Neural cell (in vitro differentiated cells): ENCODE results near the gene SLC38A9. TPM values are rescaled to one million over a fixed set of nuclear protein-coding genes. Genes with fewer than 3 reads are reported as not detected.

ENCODE experiments used
- H2AFZ ChIP-seq: fragments of 200-600, 300-800 bp; sonication (generic), shearing (Covaris generic); 2 replicates; pipeline ENCODE4 v1.6.0; 2014; ENCODE audit warnings: low read depth, mild to moderate bottlenecking, antibody characterized with exemption, low read length, moderate library complexity
- H3F3A ChIP-seq: fragments of 200-600 bp; shearing (Covaris generic); 2 replicates; pipeline ENCODE4 v1.6.1; 2016; ENCODE audit warnings: mild to moderate bottlenecking, moderate library complexity, mixed read lengths, antibody characterized with exemption, low read length; ENCODE audit not compliant: insufficient read depth, poor library complexity, severe bottlenecking
- H3K27ac ChIP-seq: fragments of 200-600, 300-800 bp; sonication (generic), shearing (Covaris generic); 2 replicates; pipeline ENCODE4 v1.5.1; 2014; ENCODE audit warnings: mild to moderate bottlenecking, low read length, moderate library complexity
- H3K27me3 ChIP-seq: fragments of 300-800, 200-600 bp; sonication (generic), shearing (Covaris generic); 2 replicates; pipeline ENCODE4 v1.6.0; 2014; ENCODE audit warnings: mild to moderate bottlenecking, low read depth, low read length, moderate library complexity; ENCODE audit not compliant: insufficient read depth
- H3K36me3 ChIP-seq: fragments of 300-800, 200-600 bp; sonication (generic), shearing (Covaris generic); 2 replicates; pipeline ENCODE4 v1.5.1; 2014; ENCODE audit warnings: mild to moderate bottlenecking, antibody characterized with exemption, low read length, moderate library complexity; ENCODE audit not compliant: insufficient read depth
- H3K4me2 ChIP-seq: fragments of 300-800, 200-600 bp; sonication (generic), shearing (Covaris generic); 2 replicates; pipeline ENCODE4 v1.6.0; 2014; ENCODE audit warnings: mild to moderate bottlenecking, low read length
- H3K4me3 ChIP-seq: fragments of 300-800, 200-600 bp; sonication (generic), shearing (Covaris generic); 2 replicates; pipeline ENCODE4 v1.5.1; 2014; ENCODE audit warnings: mild to moderate bottlenecking, low read length, moderate library complexity
- H3K79me2 ChIP-seq: fragments of 200-600 bp; shearing (Covaris generic); replicated peaks from 2 replicates; pipeline ENCODE4 v1.6.0; 2014; ENCODE audit warnings: mild to moderate bottlenecking, low read length, moderate library complexity; ENCODE audit not compliant: insufficient read depth
- H3K9ac ChIP-seq: fragments of 300-800, 200-600 bp; sonication (generic), shearing (Covaris generic); 2 replicates; pipeline ENCODE4 v1.6.1; 2016; ENCODE audit warnings: mild to moderate bottlenecking, low read length, mixed read lengths
- H3K9me2 ChIP-seq: fragments of 200-600 bp; shearing (Covaris generic); 2 replicates; pipeline ENCODE4 v1.6.1; 2016; ENCODE audit warnings: mild to moderate bottlenecking, low read length, mixed read lengths; ENCODE audit not compliant: insufficient read depth
- H3K9me3 ChIP-seq: fragments of 200-600, 300-800 bp; sonication (generic), shearing (Covaris generic); 2 replicates; pipeline ENCODE4 v1.6.1; 2016; ENCODE audit warnings: mild to moderate bottlenecking, mixed run types, low read length, moderate library complexity, mixed read lengths
- H4K20me1 ChIP-seq: fragments of 200-600 bp; shearing (Covaris generic); 2 replicates; pipeline ENCODE4 v1.6.1; 2016; ENCODE audit warnings: mild to moderate bottlenecking, mixed run types; ENCODE audit not compliant: insufficient read depth
- EP300 ChIP-seq: fragments of 450-650 bp; conservative IDR thresholded peaks from 2 replicates; pipeline ENCODE4 v1.6.1; 2014; ENCODE audit warnings: antibody characterized with exemption, mild to moderate bottlenecking, moderate library complexity; ENCODE audit not compliant: poor library complexity, severe bottlenecking
- EZH2 ChIP-seq: fragments of 200-600, 300-800 bp; shearing (Covaris generic), sonication (generic); IDR thresholded peaks from 2 replicates; pipeline ENCODE4 v1.6.1; 2014; ENCODE audit warnings: antibody characterized with exemption, low read length, borderline replicate concordance, mild to moderate bottlenecking; ENCODE audit not compliant: insufficient read depth, poor library complexity, severe bottlenecking
- MXI1 ChIP-seq: fragments of 450-650 bp; conservative IDR thresholded peaks from 2 replicates; pipeline ENCODE4 v1.6.1; 2014; ENCODE audit warnings: antibody characterized with exemption, mild to moderate bottlenecking; ENCODE audit not compliant: poor library complexity, severe bottlenecking
- POLR2AphosphoS5 ChIP-seq: IDR thresholded peaks from 2 replicates; pipeline ENCODE4 v1.6.1; 2012
- RAD21 ChIP-seq: fragments of 450-650 bp; conservative IDR thresholded peaks from 2 replicates; pipeline ENCODE4 v1.6.1; 2014; ENCODE audit warnings: antibody characterized with exemption, mild to moderate bottlenecking, moderate library complexity
- SMC3 ChIP-seq: fragments of 450-650 bp; conservative IDR thresholded peaks from 2 replicates; pipeline ENCODE4 v1.6.1; 2014; ENCODE audit warnings: antibody characterized with exemption, mild to moderate bottlenecking, moderate library complexity; ENCODE audit not compliant: poor library complexity
- TAF1 ChIP-seq: IDR thresholded peaks from 2 replicates; pipeline ENCODE4 v1.6.1; 2012; ENCODE audit warnings: low read depth
- polyA plus RNA-seq: library from polyadenylated mRNA; depleted of rRNA; stranded (reverse); fragments of >200 nt; gene quantifications from 2 replicates; pipeline ENCODE4 v1.2.3, GENCODE V29; 2014
- TF ChIP-seq, protein P1 (sequence below): IDR thresholded peaks from 2 replicates; pipeline ENCODE4 v1.6.1; 2012; ENCODE audit warnings: borderline replicate concordance
- TF ChIP-seq, protein P2 (sequence below): fragments of 450-650 bp; IDR thresholded peaks from 2 replicates; pipeline ENCODE4 v1.5.1; 2014; ENCODE audit warnings: antibody characterized with exemption, mild to moderate bottlenecking, moderate library complexity; ENCODE audit not compliant: poor library complexity, severe bottlenecking

SLC38A9 gene
- polyA plus RNA-seq, 1 donor from 2014 or later: 44.5 TPM

DNA sequence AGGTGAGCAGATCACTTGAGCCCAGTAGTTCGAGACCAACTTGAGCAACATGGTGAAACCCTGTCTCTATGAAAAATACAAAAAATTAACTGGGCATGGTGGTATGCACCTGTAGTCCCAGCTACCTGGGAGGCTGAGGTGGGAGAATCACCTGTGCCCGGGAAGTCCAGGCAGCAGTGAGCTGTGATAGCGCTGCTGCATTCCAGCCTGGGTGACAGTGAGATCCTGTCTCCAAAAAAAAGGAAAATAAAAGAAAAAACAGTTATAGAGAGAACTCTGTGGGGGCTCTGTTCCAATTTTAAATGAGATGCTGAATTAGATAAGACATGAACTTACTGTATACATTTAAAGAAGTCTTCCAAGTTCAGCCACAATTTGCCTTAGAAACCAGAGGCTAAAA is 44.2 kb downstream of the SLC38A9 start:
- Histone ChIP-seq H3K9ac (no peak overlapping the region), H3K27me3 (no peaks in the 10 kb centered on the region), H4K20me1 (no peaks in the 10 kb centered on the region), H3K4me2 (no peak overlapping the region), H3K79me2 (no peaks in the 10 kb centered on the region), H3K27ac (no peak overlapping the region), H3K36me3 (no peaks in the 10 kb centered on the region), H2AFZ (no peak overlapping the region), H3K9me3 (no peaks in the 10 kb centered on the region), H3K9me2 (no peaks in the 10 kb centered on the region), H3F3A (no peaks in the 10 kb centered on the region), H3K4me3 (no peak overlapping the region)
- TF ChIP-seq RAD21 (no peak), MXI1 (no peak), EZH2 (no peak), SMC3 (no peak), TAF1 (no peak), EP300 (no peak), POLR2AphosphoS5 (no peak)
- TF ChIP-seq, protein P1, sequence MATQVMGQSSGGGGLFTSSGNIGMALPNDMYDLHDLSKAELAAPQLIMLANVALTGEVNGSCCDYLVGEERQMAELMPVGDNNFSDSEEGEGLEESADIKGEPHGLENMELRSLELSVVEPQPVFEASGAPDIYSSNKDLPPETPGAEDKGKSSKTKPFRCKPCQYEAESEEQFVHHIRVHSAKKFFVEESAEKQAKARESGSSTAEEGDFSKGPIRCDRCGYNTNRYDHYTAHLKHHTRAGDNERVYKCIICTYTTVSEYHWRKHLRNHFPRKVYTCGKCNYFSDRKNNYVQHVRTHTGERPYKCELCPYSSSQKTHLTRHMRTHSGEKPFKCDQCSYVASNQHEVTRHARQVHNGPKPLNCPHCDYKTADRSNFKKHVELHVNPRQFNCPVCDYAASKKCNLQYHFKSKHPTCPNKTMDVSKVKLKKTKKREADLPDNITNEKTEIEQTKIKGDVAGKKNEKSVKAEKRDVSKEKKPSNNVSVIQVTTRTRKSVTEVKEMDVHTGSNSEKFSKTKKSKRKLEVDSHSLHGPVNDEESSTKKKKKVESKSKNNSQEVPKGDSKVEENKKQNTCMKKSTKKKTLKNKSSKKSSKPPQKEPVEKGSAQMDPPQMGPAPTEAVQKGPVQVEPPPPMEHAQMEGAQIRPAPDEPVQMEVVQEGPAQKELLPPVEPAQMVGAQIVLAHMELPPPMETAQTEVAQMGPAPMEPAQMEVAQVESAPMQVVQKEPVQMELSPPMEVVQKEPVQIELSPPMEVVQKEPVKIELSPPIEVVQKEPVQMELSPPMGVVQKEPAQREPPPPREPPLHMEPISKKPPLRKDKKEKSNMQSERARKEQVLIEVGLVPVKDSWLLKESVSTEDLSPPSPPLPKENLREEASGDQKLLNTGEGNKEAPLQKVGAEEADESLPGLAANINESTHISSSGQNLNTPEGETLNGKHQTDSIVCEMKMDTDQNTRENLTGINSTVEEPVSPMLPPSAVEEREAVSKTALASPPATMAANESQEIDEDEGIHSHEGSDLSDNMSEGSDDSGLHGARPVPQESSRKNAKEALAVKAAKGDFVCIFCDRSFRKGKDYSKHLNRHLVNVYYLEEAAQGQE: no peak
- TF ChIP-seq, protein P2, sequence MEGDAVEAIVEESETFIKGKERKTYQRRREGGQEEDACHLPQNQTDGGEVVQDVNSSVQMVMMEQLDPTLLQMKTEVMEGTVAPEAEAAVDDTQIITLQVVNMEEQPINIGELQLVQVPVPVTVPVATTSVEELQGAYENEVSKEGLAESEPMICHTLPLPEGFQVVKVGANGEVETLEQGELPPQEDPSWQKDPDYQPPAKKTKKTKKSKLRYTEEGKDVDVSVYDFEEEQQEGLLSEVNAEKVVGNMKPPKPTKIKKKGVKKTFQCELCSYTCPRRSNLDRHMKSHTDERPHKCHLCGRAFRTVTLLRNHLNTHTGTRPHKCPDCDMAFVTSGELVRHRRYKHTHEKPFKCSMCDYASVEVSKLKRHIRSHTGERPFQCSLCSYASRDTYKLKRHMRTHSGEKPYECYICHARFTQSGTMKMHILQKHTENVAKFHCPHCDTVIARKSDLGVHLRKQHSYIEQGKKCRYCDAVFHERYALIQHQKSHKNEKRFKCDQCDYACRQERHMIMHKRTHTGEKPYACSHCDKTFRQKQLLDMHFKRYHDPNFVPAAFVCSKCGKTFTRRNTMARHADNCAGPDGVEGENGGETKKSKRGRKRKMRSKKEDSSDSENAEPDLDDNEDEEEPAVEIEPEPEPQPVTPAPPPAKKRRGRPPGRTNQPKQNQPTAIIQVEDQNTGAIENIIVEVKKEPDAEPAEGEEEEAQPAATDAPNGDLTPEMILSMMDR: no peak

DNA sequence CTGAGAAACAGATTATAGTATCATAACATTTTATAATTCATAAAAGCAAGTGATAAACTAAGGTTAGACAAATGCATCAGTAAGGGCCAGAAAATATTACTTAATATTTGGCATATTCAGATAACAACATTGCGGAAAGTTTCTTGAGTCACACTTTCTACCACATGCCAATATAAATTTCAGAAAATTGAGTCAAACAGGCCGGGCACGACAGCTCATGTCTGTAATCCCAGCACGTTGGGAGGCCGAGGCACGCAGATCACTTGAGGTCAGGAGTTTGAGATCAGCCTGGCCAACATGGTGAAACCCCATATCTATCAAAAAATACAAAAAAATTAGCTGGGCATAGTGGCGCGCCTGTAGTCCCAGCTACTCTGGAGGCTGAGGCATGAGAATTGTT is 47.1 kb downstream of the SLC38A9 start:
- H3K27me3 ChIP-seq: no peaks in the 10 kb centered on the region
- no peaks in the 10 kb centered on the region for H3K9me3 ChIP-seq
- H3K36me3 ChIP-seq: no peaks in the 10 kb centered on the region
- H3K4me3 ChIP-seq: no peak overlapping the region
- no peak overlapping the region for H3K9ac ChIP-seq
- H3K4me2 ChIP-seq: no peak overlapping the region
- H3K79me2 ChIP-seq: no peaks in the 10 kb centered on the region
- no peak overlapping the region for H3K27ac ChIP-seq
- TF ChIP-seq RAD21 (no peak), EZH2 (no peak), POLR2AphosphoS5 (no peak), SMC3 (no peak), TAF1 (no peak), MXI1 (no peak), EP300 (no peak)
- TF ChIP-seq, protein P2: no peak
- TF ChIP-seq, protein P1: no peak
- H2AFZ ChIP-seq: no peak overlapping the region
- no peaks in the 10 kb centered on the region for H4K20me1 ChIP-seq
- H3K9me2 ChIP-seq: no peaks in the 10 kb centered on the region
- H3F3A ChIP-seq: no peaks in the 10 kb centered on the region
